Measurements from ENCODE around the gene CMPK2. TPM values are rescaled to one million over a fixed set of nuclear protein-coding genes. Genes with fewer than 3 reads are reported as not detected.

Gene CMPK2
- total and polyA plus RNA-seq, 8 donors: 2.4 to 11.7 (median 4.7) TPM

DNA sequence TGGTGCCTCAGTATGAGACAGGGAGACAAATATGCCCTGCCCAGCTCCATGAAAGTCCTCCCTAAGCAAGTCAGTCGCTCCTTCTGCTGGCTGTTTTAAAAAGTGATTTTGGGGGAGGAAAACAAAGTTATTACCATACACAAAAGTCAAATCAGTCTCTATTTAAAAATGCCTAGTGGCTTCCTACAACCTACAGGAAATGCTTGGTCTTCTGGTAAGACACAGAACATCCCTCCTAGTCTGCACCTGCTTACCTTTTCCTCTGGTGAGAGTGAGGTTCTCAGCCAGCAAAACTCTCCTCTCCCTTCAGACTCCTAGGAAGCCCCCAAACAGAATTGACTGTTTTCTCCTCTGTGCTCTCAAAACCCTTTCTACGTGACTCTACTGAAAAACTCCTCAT lies 13.5 kb downstream of the CMPK2 start:
- Histone ChIP-seq H3K4me3 (no peak overlapping the region), H3K27me3 (no peaks in the 10 kb centered on the region), H3K36me3 (peaks cover 22 to 86% (median 61%) of the 10 kb centered on the region in 4 donors), H3K4me1 (peaks cover 0 to 15% (median 0%) of the 10 kb centered on the region in 4 donors), H3K27ac (no peak overlapping the region), H3K9me3 (peaks cover 0 to 39% (median 26%) of the 10 kb centered on the region in 4 donors)
- TF ChIP-seq, protein P1, sequence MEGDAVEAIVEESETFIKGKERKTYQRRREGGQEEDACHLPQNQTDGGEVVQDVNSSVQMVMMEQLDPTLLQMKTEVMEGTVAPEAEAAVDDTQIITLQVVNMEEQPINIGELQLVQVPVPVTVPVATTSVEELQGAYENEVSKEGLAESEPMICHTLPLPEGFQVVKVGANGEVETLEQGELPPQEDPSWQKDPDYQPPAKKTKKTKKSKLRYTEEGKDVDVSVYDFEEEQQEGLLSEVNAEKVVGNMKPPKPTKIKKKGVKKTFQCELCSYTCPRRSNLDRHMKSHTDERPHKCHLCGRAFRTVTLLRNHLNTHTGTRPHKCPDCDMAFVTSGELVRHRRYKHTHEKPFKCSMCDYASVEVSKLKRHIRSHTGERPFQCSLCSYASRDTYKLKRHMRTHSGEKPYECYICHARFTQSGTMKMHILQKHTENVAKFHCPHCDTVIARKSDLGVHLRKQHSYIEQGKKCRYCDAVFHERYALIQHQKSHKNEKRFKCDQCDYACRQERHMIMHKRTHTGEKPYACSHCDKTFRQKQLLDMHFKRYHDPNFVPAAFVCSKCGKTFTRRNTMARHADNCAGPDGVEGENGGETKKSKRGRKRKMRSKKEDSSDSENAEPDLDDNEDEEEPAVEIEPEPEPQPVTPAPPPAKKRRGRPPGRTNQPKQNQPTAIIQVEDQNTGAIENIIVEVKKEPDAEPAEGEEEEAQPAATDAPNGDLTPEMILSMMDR (IDR thresholded peaks at IDR 0.05): no peak
- TF ChIP-seq POLR2AphosphoS5 (IDR thresholded peaks at IDR 0.05) (no peak), EP300 (IDR thresholded peaks at IDR 0.05) (no peak), POLR2A (IDR thresholded peaks at IDR 0.05) (no peak)
- 93 to 96% (median 94%) methylated on average over 2 of the region's 2 CpGs for WGBS, 5 donors
- intact Hi-C loops (cut with DNase I; ENCODE audit: low total_unique reads): no loop called here
- no peak for DNase-seq

GRCh38 chr2:6846967-6847681 lies 18.6 kb downstream of the CMPK2 start:
- Histone ChIP-seq H3K36me3 (peaks cover 22 to 69% (median 51%) of the 10 kb centered on the region in 4 donors), H3K27ac (peak overlapping the region in 2 of 5 donors; percentile 28 to 35), H3K27me3 (no peaks in the 10 kb centered on the region), H3K4me3 (no peak overlapping the region), H3K9me3 (peaks cover 33 to 90% (median 77%) of the 10 kb centered on the region in 4 donors), H3K4me1 (peaks cover 0 to 5% (median 0%) of the 10 kb centered on the region in 4 donors)
- WGBS, 5 donors: 71 to 88% (median 84%) methylated on average over 6 of the region's 6 CpGs
- intact Hi-C loops (cut with DNase I; ENCODE audit: low total_unique reads): no loop called here
- DNase-seq: no peak
- TF ChIP-seq POLR2AphosphoS5 (IDR thresholded peaks at IDR 0.05) (no peak), EP300 (IDR thresholded peaks at IDR 0.05) (no peak), POLR2A (IDR thresholded peaks at IDR 0.05) (no peak)
- TF ChIP-seq, protein P1 (IDR thresholded peaks at IDR 0.05): no peak

GRCh38 chr2:6846540-6846939 lies 19.2 kb downstream of the CMPK2 start:
- peak overlapping the region in 1 of 5 donors; percentile 35 for H3K27ac ChIP-seq
- 84 to 93% (median 85%) methylated on average over 1 of the region's 1 CpG for WGBS, 5 donors

DNA sequence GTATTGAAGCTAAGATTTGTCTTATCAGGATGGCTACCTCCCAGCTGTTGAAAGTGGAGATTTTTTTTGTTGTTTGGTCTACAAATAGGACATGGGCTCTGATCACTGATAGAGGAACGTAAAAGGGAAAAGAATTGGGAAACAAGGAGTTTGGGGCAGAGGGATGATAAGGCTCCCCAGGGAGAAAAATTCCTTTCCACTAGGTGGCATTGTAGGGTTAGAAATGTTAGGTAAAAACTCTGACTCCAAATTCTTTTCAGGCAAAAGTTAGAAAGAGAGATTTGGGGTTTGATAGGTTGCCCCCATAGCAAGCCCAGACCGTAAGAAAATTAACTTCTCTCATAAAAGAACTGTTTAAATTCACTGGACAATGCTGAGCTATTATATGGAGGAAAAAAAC lies 19.8 kb downstream of the CMPK2 start:
- TF ChIP-seq POLR2A (IDR thresholded peaks at IDR 0.05): no peak
- Histone ChIP-seq H3K27me3 (no peaks in the 10 kb centered on the region), H3K36me3 (peaks cover 17 to 69% (median 41%) of the 10 kb centered on the region in 4 donors), H3K4me1 (peaks cover 0 to 5% (median 0%) of the 10 kb centered on the region in 4 donors), H3K4me3 (no peak overlapping the region), H3K9me3 (peaks cover 35 to 95% (median 88%) of the 10 kb centered on the region in 4 donors), H3K27ac (no peak overlapping the region)
- no peak for DNase-seq
- 84 to 92% (median 86%) methylated on average over 2 of the region's 2 CpGs for WGBS, 5 donors
- intact Hi-C loops (cut with DNase I; ENCODE audit: low total_unique reads): no loop called here

More at GRCh38 chr2:6846540-6846939, 19.2 kb downstream of the CMPK2 start:
- Histone ChIP-seq H3K4me1 (peaks cover 0 to 5% (median 0%) of the 10 kb centered on the region in 4 donors), H3K36me3 (peaks cover 22 to 69% (median 48%) of the 10 kb centered on the region in 4 donors), H3K9me3 (peaks cover 33 to 95% (median 82%) of the 10 kb centered on the region in 4 donors), H3K4me3 (no peak overlapping the region), H3K27me3 (no peaks in the 10 kb centered on the region)
- intact Hi-C loops (cut with DNase I; ENCODE audit: low total_unique reads): no loop called here
- TF ChIP-seq POLR2A (IDR thresholded peaks at IDR 0.05): no peak
- no peak for DNase-seq

DNA sequence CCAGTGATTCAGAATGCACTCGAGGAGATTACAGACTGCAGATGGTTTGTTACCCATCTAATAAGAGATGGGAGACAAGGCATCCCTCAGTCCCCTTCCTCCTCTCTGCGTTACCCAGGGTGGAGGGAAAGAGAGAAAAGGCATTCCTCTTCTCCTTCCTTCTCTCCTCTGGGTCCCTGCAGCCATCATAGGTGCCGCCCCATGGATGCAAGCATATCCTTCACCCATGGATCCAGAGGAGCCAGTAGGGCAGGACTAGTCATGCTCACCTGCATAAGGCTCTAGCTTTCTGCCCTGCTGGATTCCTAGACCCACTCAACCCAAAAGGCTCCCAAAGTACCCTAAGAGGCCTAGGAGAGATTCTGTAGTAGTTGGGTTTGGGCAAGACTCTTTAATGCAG lies 20.4 kb downstream of the CMPK2 start:
- TF ChIP-seq EP300 (IDR thresholded peaks at IDR 0.05): no peak
- no peak for TF ChIP-seq POLR2A (IDR thresholded peaks at IDR 0.05)
- TF ChIP-seq POLR2AphosphoS5 (IDR thresholded peaks at IDR 0.05): no peak
- TF ChIP-seq, protein P1 (IDR thresholded peaks at IDR 0.05): no peak
- intact Hi-C loops (cut with DNase I; ENCODE audit: low total_unique reads): no loop called here
- H3K4me1 ChIP-seq: peaks cover 0 to 5% (median 0%) of the 10 kb centered on the region in 4 donors
- H3K27me3 ChIP-seq: no peaks in the 10 kb centered on the region
- H3K36me3 ChIP-seq: peaks cover 15 to 65% (median 36%) of the 10 kb centered on the region in 4 donors
- H3K27ac ChIP-seq: no peak overlapping the region
- H3K9me3 ChIP-seq: peaks cover 37 to 97% (median 91%) of the 10 kb centered on the region in 4 donors
- WGBS, 5 donors: 66 to 89% (median 86%) methylated on average over 3 of the region's 3 CpGs
- peak in 1 of 2 donors; percentile 12 for DNase-seq
- H3K4me3 ChIP-seq: no peak overlapping the region
